ENCODE measurements around the gene HRH2.
A peak's percentile ranks its signal among the peaks of the same experiment; 100 is the strongest.
"Not testable (repeated sequence)": the region's sequence is repeated elsewhere in the genome, so short reads cannot be mapped to it uniquely, and the experiment has no call there.

Gene HRH2

DNA sequence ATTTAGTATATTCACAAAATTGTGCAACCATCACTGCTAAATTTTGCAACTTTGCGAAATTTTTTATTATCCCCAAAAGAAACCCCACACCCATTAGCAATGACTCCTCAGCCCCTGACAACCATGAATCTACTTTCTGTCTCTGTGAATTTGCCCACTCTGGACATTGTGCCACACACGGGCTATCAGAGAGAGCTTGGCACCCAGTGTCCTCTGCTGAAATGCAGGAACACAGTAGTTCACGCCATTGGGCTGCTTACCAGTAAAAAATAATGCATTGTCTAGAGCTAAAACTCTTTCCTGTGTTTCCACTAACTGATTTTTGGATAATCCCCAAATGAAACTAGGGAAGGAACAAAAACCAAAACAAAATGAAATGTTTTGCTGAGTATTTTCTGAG is 60.0 kb downstream of the HRH2 start:
- DNase-seq, result no peak

DNA sequence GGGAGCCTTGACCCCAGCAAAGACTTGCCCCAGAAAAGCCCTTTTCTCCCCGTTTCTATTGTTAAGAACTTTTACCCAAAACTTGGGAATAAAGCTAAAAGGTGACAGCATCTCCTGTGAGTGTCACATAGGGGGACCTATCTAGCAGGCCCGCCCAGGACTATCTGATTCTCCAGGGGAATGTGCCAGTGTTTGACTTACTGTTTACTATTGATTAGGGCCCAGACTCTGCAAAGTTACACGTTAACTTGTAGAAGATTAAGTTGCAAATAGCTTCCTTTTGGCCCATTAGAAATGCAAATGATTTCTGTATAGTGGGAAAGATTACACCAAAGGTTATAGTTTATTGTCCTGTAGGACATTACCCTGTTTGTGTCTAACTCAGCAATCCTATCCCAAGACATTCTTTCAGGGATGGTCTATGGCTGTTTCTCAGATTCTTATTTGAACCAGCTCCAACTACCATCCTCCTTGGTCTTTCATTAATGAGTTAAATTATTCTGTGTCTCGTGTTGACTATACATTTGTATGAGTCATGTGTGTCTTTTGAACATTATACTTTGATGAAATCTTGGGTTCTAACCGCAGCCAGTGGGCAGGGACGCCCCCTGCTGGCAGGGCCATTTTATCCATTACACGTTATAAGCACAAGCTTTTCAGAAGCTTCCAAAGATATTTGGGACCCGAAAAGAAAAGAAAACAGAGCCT is 60.7 kb downstream of the HRH2 start:
- peak; percentile 77 for DNase-seq

GRCh38 chr5:175719109-175719432 is 61.2 kb downstream of the HRH2 start:
- DNase-seq, result not testable (repeated sequence)

GRCh38 chr5:175724314-175725275 is 66.7 kb downstream of the HRH2 start:
- no peak for DNase-seq

DNA sequence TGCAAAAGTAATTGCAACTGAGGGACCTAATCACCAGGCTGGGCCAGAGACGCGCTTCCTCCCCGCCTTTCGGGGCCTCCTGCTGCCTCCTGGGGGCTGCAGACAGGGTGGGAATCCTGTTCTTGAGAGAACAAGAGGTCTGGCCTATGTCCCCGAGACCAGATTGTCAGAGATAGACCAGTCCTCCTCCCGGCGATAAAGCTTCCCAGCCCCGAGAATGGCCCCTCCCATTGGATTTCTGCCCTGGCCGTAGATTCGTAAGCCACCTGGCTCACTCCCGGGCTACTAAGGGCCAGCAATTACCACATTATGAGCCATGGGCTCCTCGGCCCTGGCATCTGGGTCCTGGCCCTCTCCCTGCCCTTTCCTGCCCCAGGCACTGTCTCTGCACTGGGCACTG is 70.4 kb downstream of the HRH2 start:
- DNase-seq, result no peak

DNA sequence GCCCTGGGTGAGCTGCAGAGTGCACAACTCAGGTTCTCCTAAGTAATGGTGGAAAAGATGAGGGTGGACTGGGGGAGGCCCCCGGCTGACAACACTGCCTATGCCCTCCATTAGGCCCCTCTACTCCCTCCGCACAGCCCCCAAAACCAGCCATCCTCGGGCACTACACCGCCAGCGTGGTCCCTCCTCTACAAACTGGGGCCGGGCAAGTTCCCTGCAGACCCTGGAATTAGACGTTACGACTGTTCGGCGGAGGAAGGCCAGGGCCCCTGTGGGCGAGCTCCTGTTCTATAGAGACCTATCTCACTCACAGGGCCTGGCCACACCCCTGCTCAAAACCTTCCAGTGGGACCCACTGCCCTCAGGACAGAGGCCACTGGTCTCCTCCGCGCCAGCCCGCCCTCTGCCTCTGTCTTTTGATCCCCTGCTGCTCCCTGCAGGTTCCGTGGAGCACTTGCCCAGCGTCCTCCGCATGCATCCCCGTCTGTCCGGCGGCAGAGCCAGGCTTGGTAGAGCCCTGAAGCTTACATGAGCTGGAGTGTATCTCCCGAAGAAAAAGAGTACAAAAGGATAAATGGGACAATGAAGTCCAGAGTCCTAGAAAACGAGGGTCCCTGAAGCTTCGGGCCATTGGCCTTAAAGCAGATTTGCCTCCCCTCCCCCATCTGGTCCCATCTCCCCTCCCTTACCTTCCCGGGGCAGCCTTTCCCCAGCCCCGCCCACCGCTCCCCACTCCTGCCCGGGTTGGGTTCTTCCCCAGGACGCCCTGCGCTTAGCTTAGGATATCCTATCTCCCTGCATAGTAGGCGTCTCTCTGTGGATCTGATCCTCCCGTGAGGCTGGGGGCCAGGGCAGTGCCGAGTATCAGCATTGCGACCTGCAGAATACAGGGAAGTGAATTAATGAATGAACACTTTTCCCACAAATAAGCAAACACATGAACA is 71.3 kb downstream of the HRH2 start:
- DNase-seq, result no peak

GRCh38 chr5:175729829-175730277 is 72.0 kb downstream of the HRH2 start:
- DNase-seq, result peak; percentile 96

DNA sequence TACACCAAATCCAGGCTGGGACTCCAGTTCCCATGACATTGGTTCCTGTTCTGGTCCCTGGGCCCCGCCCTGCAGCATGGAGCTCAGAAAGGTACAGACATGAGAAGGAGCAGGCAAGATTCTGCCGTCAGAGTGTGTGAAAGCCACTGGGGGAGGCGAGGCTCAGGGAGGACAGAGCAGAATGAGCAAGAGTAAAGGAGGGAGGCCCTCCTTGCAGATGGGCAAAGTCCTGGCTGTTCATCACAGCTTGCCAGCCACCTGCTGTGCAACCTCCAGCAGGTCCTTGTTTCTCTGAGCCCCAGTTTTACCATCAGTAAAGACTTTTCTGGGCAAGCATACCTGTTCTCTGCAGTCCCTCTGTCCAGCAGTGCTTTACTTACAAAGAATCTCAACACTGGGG is 73.3 kb downstream of the HRH2 start:
- no peak for DNase-seq

- DNase-seq, result no peak
Observed at GRCh38 chr5:175731756-175732465, 74.0 kb downstream of the HRH2 start.

GRCh38 chr5:175733017-175733416 is 75.1 kb downstream of the HRH2 start:
- no peak for DNase-seq

DNA sequence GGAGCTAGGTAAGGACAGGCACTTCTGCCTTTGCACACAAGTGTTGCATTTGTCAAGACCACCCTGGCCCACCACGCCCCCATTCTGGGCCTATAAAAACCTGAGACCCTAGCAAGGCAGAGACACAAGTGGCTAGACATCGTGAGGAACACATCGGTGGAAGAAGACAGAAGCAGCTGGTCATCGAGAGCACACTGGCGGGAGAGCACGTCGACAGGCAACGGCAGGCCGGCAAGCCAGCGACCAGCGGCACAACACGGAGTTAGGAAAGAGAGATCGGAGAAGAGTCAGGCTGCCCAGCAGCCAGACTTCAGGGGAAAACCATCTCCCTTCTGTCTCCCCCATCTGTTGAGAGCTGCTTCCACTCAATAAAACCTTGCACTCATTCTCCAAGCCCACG is 76.1 kb downstream of the HRH2 start:
- no peak for DNase-seq

DNA sequence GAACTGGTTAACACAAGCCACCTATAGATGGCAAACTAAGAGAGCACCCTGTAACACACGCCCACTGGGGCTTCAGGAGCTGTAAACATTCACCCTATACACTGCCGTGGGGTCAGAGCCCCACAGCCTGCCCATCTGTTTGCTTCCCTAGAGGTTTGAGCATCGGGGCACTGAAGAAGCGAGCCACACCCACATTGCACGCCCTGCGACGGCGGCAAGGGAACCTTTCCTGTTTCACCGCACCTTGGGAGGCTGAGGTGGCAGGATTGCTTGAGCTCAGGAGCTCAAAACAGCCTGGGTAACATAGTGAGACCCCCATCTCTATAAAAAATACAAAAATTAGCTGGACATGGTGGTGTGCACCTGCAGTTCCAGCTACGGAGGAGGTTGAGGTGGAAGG is 76.6 kb downstream of the HRH2 start:
- no peak for DNase-seq

DNA sequence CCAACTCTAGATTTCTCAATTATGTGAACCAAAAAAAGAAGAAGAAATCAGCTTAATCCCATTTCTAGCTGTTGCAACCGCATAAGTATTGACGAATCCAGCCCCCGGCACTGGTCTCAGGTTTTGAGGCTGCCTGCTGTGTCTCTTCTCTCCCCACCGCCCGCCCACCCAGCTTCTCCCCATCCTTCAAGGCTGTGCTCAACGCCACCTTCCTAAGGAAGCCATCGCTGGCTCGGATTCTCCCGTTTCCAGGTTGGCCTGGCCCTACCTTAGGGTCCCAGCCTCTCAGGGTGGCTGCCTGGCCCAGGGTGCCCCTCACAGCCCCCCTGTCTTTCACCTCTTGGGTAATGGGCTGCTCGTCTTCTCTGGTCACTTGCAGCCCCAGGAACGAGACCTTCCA is 77.8 kb downstream of the HRH2 start:
- no peak for DNase-seq

DNA sequence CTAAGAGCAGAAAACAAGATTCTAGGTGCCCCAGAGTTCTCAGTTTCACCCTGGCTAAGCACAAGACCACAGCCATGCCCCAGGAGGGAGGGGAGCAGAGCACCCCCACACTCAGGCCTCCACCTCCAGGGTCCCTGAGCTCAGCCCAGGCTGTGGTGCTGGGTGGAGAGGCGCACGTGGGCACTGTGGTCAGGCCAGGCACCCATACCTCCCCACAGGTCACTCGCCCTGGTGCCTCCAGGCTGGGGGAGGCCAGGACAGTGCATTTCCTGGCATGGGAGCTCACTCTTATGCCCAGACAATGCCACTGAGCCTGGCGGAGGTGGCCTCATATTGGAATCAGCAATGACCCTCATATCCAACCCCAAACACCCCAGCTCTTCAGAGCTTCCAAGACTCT is 78.8 kb downstream of the HRH2 start:
- no peak for DNase-seq

DNA sequence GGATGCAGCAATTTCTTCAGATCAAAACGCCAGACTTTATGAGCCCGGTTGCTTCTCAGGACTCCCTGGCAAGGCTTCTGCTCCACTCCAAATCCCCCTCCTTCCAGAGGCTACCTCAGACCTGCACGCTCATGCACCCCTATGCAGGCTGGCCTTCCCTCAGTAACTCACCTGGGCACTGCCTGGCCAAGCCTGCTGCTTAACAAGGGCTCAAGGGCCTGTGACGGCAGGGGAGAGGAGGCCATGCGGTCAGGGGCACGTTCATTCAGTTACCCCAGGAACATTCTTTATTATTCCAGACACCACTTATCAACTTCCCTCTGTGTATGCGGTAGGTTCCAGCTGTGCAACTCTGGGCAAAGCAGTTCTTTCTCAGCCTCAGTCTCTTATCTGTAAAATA is 79.6 kb downstream of the HRH2 start:
- DNase-seq, result no peak

DNA sequence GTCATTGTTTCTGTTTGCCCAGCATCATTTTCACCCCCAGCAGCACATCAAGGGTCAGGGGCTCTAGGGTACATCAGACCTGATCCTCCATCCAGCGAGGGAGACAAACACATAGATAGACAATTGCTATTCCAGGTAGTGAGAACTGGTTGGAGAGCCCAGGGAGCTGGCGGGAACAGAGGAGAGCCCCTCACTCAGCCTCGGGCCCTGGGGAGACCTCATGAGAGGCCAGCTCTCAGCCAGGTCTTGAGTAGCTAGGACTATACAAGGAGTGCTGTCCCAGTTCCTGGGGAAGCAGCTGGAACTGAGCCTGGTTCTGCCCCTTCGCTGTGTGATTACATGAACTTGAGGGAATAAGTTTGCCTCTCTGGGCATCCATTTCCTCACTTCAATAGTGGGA is 80.3 kb downstream of the HRH2 start:
- no peak for DNase-seq

- no peak for DNase-seq
Observed at GRCh38 chr5:175738602-175739133, 80.8 kb downstream of the HRH2 start.

GRCh38 chr5:175740014-175740413 is 82.1 kb downstream of the HRH2 start:
- DNase-seq, result no peak

GRCh38 chr5:175741556-175741955 is 83.7 kb downstream of the HRH2 start:
- DNase-seq, result no peak

- DNase-seq, result no peak
Observed at GRCh38 chr5:175742290-175742994, 84.6 kb downstream of the HRH2 start.

- no peak for DNase-seq
Observed at GRCh38 chr5:175743676-175744210, 85.9 kb downstream of the HRH2 start.
